HFFc6 (cell line): ENCODE data around the gene TBKBP1. TPM values are rescaled to one million over a fixed set of nuclear protein-coding genes. Genes with fewer than 3 reads are reported as not detected.

Experiments used
- DNase-seq: peaks from one replicate; pipeline ENCODE4 v3.0.0-alpha.2; 2018
- H3K27ac Mint-ChIP-seq: 2 replicates; pipeline ENCODE4 v1.8.0; 2020; ENCODE audit warnings: mild to moderate bottlenecking, mixed read lengths
- H3K27me3 Mint-ChIP-seq: 2 replicates; pipeline ENCODE4 v1.8.0; 2021; ENCODE audit warnings: mild to moderate bottlenecking, moderate library complexity, mixed read lengths; ENCODE audit not compliant: insufficient read depth
- H3K36me3 Mint-ChIP-seq: 2 replicates; pipeline ENCODE4 v1.8.0; 2021; ENCODE audit warnings: low read depth, mixed read lengths
- H3K4me1 Mint-ChIP-seq: 2 replicates; pipeline ENCODE4 v1.8.0; 2020; ENCODE audit warnings: low read depth, mixed read lengths
- H3K4me3 Mint-ChIP-seq: 2 replicates; pipeline ENCODE4 v1.8.0; 2020; ENCODE audit warnings: mild to moderate bottlenecking, moderate library complexity, mixed read lengths
- H3K9me3 Mint-ChIP-seq: 2 replicates; pipeline ENCODE4 v1.8.0; 2020; ENCODE audit warnings: mild to moderate bottlenecking, mixed read lengths
- total RNA-seq, 6 experiments: library from RNA; stranded (reverse); fragmentation: NEBNext Ultra II Directional; extraction: Animal tissue kit (Norgen Biotek cat#: 25700); gene quantifications; 2 replicates in 1 of 6; 3 replicates in 5 of 6; pipeline ENCODE4 v1.2.3, GENCODE V29; 2021
- TF ChIP-seq, protein P1 (sequence below): fragments of 200-600 bp; sonication (generic); IDR thresholded peaks from 2 replicates; pipeline ENCODE4 v1.5.0; 2021; ENCODE audit warnings: antibody characterized with exemption, mild to moderate bottlenecking

TBKBP1 gene
- total RNA-seq, 6 experiments from 2014 or later: 6.6 to 8.3 (median 7.7) TPM

- Mint-ChIP-seq H3K4me1 (peaks cover 24% of the 10 kb centered on the region), H3K27me3 (peaks cover 11% of the 10 kb centered on the region), H3K27ac (no peak overlapping the region), H3K4me3 (no peak overlapping the region), H3K9me3 (no peaks in the 10 kb centered on the region), H3K36me3 (peaks cover 4% of the 10 kb centered on the region; the same call in 1 of the 2 replicates)
- TF ChIP-seq, protein P1, sequence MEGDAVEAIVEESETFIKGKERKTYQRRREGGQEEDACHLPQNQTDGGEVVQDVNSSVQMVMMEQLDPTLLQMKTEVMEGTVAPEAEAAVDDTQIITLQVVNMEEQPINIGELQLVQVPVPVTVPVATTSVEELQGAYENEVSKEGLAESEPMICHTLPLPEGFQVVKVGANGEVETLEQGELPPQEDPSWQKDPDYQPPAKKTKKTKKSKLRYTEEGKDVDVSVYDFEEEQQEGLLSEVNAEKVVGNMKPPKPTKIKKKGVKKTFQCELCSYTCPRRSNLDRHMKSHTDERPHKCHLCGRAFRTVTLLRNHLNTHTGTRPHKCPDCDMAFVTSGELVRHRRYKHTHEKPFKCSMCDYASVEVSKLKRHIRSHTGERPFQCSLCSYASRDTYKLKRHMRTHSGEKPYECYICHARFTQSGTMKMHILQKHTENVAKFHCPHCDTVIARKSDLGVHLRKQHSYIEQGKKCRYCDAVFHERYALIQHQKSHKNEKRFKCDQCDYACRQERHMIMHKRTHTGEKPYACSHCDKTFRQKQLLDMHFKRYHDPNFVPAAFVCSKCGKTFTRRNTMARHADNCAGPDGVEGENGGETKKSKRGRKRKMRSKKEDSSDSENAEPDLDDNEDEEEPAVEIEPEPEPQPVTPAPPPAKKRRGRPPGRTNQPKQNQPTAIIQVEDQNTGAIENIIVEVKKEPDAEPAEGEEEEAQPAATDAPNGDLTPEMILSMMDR: no peak
- DNase-seq: no peak
Measured at GRCh38 chr17:47703671-47704070, 9.7 kb downstream of the TBKBP1 start.

GRCh38 chr17:47704116-47704515, 10.2 kb downstream of the TBKBP1 start:
- no peak for DNase-seq
- peaks cover 11% of the 10 kb centered on the region for H3K27me3 Mint-ChIP-seq
- TF ChIP-seq, protein P1: no peak
- no peak overlapping the region for H3K4me3 Mint-ChIP-seq
- H3K36me3 Mint-ChIP-seq: peaks cover 4% of the 10 kb centered on the region; the same call in 1 of the 2 replicates
- no peaks in the 10 kb centered on the region for H3K9me3 Mint-ChIP-seq
- peaks cover 24% of the 10 kb centered on the region for H3K4me1 Mint-ChIP-seq
- H3K27ac Mint-ChIP-seq: no peak overlapping the region

DNA sequence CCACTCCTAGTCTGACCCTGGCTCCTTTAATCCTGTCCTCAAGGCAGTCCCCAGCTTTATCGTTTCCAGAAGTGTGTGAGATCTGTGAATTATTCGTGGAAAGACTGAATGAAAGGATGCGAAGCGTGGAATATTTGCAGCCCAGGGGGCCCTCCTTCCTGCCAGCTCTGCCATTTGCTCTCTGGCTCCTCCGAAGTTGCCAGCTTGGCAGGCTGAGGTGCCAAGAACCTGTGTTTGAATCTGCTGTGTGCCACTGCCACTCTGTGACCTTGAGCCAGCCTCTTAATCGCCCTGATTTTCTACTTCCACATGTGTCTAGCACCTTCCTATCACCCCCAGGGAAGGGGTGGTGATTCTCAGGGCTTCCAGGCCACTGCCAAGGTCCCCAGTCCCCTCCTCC, 10.8 kb downstream of the TBKBP1 start:
- DNase-seq: no peak
- Mint-ChIP-seq H3K4me3 (no peak overlapping the region), H3K9me3 (no peaks in the 10 kb centered on the region), H3K36me3 (peaks cover 4% of the 10 kb centered on the region; the same call in 1 of the 2 replicates), H3K27me3 (peaks cover 11% of the 10 kb centered on the region), H3K4me1 (peaks cover 24% of the 10 kb centered on the region), H3K27ac (no peak overlapping the region)
- TF ChIP-seq, protein P1: no peak

- TF ChIP-seq, protein P1: no peak
- Mint-ChIP-seq H3K27ac (no peak overlapping the region), H3K27me3 (peaks cover 11% of the 10 kb centered on the region), H3K4me3 (no peak overlapping the region), H3K9me3 (no peaks in the 10 kb centered on the region), H3K4me1 (peaks cover 24% of the 10 kb centered on the region), H3K36me3 (peaks cover 8% of the 10 kb centered on the region; the same call in 1 of the 2 replicates)
- DNase-seq: no peak
Measured at GRCh38 chr17:47705536-47706530, 11.9 kb downstream of the TBKBP1 start.

DNA sequence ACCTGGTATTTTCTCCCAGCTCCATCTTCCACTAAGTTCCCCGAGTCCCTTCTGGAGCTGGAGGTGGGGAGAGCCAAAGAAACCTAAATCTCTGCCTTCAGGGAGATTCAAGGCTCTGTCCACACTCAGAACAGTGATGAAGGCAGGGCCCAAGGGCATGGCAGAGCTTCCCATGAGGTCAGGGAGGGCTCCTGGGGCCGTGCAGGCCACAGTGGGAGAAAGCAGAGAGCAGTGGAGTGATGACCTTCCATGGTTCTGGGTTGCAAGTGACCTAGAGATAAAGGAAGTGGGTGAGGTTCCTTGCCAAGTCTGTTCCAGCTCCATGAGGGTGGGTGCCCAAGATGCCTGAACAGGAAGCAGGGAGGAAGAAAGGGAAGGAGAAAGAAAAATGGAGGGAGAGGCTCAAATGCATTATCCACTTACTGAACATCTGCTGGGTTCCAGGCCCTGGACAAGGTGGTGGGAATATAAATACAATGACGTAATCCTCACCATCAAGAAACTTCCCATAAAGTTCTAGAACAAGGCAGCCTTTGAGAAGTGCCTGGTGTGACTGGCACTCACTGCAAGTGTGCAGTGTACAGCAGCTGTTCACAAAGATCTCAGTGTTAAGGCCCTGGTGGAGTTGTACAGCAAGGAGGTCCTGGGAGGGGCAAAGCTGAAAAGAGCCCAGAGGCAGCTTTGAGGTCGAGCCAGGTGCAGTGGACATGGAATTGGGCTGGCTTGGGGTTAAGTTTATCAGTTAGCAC, 13.3 kb downstream of the TBKBP1 start:
- peaks cover 24% of the 10 kb centered on the region for H3K4me1 Mint-ChIP-seq
- H3K27ac Mint-ChIP-seq: no peak overlapping the region
- 0 out of 2 replicates have a peak, but pooled peaks cover 5% of the 10 kb centered on the region for H3K36me3 Mint-ChIP-seq
- peaks cover 13% of the 10 kb centered on the region for H3K27me3 Mint-ChIP-seq
- H3K4me3 Mint-ChIP-seq: no peak overlapping the region; the same call in 1 of the 2 replicates
- no peaks in the 10 kb centered on the region for H3K9me3 Mint-ChIP-seq
- no peak for DNase-seq
- TF ChIP-seq, protein P1: no peak
